Transverse colon (tissue), 4 donors: Measurements from ENCODE around the gene OBSCN.
"Not testable (repeated sequence)": the region's sequence is repeated elsewhere in the genome, so short reads cannot be mapped to it uniquely, and the experiment has no call there.

Experiments used
- CTCF ChIP-seq, 5 experiments: fragments of 200-600 bp in 3 of 5; fragments of 450-650 bp in 2 of 5; sonication (generic) in 3 of 5; IDR thresholded peaks; 1 replicate in 2 of 5; 2 replicates in 3 of 5; pipeline ENCODE4 v1.5.1; 2016 to 2017; ENCODE audit warnings: antibody characterized with exemption in 5 of 5, inconsistent platforms in 3 of 5, mild to moderate bottlenecking in 2 of 5, moderate library complexity in 1 of 5
- POLR2A ChIP-seq: fragments of 450-650 bp; IDR thresholded peaks from one replicate; pipeline ENCODE4 v1.6.1; 2016; ENCODE audit warnings: antibody characterized with exemption, mild to moderate bottlenecking, moderate library complexity
- POLR2AphosphoS5 ChIP-seq, 3 donors: sonication (generic); formaldehyde crosslinking; IDR thresholded peaks; one replicate each; pipeline ENCODE4 v1.6.1; 2016; ENCODE audit warnings: antibody characterized with exemption in 3 of 3

- not testable (repeated sequence) for TF ChIP-seq CTCF (IDR thresholded peaks at IDR 0.05); POLR2A; POLR2AphosphoS5 (IDR thresholded peaks at IDR 0.05)
Measured at GRCh38 chr1:228221097-228221496, 13.3 kb downstream of the OBSCN start.
